MG63 (cell line): ENCODE data around the gene SRSF3. TPM values are rescaled to one million over a fixed set of nuclear protein-coding genes. Genes with fewer than 3 reads are reported as not detected.
"Not testable (repeated sequence)": the region's sequence is repeated elsewhere in the genome, so short reads cannot be mapped to it uniquely, and the experiment has no call there.

Experiments
- DNase-seq: peaks from one replicate; pipeline ENCODE4 v3.0.0-alpha.2; 2020
- H3K27me3 ChIP-seq: fragments of 250-450 bp; sonication (Bioruptor Pico); 2 replicates; pipeline ENCODE4 v1.5.1; 2020; ENCODE audit warnings: mild to moderate bottlenecking, moderate library complexity
- H3K36me3 ChIP-seq: fragments of 250-450 bp; sonication (Bioruptor Pico); 2 replicates; pipeline ENCODE4 v1.5.1; 2020; ENCODE audit warnings: mild to moderate bottlenecking, moderate library complexity
- H3K4me3 ChIP-seq: fragments of 250-450 bp; sonication (Bioruptor Pico); 2 replicates; pipeline ENCODE4 v1.5.1; 2020; ENCODE audit warnings: mild to moderate bottlenecking, moderate library complexity
- H3K9me3 ChIP-seq: fragments of 250-450 bp; sonication (Bioruptor Pico); 2 replicates; pipeline ENCODE4 v1.5.1; 2020; ENCODE audit warnings: mild to moderate bottlenecking, moderate library complexity
- total RNA-seq: library from RNA; depleted of rRNA; stranded (reverse); fragments of >200 nt; shearing (Covaris generic); gene quantifications from 2 replicates; pipeline ENCODE4 v1.2.3, GENCODE V29; 2014; ENCODE audit warnings: low replicate concordance

SRSF3 gene
- total RNA-seq, 1 experiment from 2014 or later: 271 TPM

DNA sequence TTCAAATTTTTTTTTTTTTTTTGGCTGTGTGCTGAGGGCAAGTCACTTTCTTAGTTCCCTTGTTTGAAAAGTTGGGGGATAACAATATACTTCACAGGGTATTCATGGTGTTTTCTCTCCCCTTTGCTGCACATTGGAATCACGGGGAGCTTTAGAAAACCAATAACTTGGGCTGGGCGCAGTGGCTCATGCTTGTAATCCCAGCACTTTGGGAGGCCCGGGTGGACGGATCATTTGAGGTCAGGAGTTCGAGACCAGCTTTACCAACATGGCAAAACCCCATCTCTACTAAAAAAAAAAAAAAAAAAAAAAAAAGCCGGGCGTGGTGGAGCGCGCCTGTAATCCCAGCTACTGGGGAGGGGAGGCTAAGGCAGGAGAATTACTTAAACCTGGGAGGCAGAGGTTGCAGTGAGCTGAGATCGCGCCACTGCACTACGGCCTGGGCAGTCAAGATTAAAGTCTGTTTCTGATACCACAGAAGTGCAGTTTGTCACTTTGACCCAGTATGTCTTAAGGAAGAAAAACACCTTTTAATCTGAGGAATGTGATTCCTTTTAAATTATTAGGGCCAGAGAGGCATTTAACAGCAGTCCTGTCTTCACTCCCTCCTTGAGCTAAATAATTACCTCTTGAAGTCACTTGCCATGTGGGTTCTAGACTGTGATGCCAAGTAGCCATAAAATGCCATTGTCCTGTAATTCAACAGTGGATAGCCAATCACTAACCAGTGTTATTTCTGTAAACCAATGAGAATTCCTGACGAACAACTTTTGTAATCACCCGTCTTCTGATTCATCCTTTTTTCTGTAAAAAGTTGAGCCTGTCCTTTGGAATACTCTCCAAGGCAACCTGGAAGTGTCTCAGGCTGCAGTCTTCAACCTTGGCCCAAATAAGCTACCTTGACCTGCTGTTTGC lies 16.1 kb downstream of the SRSF3 start:
- Histone ChIP-seq H3K36me3 (peaks cover 66% of the 10 kb centered on the region), H3K4me3 (no peak overlapping the region), H3K9me3 (no peaks in the 10 kb centered on the region), H3K27me3 (no peaks in the 10 kb centered on the region)
- no peak for DNase-seq

- H3K9me3 ChIP-seq: no peaks in the 10 kb centered on the region
- DNase-seq: no peak
- H3K4me3 ChIP-seq: no peak overlapping the region
- H3K27me3 ChIP-seq: no peaks in the 10 kb centered on the region
- peaks cover 60% of the 10 kb centered on the region for H3K36me3 ChIP-seq
Measured at GRCh38 chr6:36610956-36611336, 16.8 kb downstream of the SRSF3 start.

GRCh38 chr6:36611679-36612078 lies 17.5 kb downstream of the SRSF3 start:
- H3K4me3 ChIP-seq, DNase-seq, H3K27me3 ChIP-seq, H3K9me3 ChIP-seq: not testable (repeated sequence)
- H3K36me3 ChIP-seq: peaks cover 55% of the 10 kb centered on the region

DNA sequence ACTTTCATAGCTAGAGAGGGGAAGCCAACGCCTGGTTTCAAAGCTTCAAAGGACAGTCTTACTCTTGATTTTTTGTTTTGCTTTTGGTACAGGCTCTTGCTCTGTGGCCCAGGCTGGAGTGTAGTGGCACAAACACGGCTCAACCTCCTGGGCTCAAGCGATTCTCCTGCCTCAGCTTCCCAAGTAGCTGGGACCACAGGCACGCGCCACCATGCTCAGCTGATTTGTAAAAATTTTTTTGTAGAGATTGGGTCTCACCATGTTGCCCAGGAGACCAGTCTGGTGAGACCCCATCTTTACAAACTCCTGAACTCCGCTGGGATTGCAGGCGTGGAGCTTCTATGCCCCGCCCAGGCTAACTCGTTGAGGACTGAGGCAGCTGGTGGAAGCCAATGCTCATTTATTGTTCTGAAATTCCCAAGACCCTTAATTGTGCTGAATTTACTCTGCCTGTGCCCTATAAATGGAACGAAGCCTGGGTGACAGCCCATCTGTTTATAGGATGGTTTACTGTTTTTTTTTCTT lies 18.0 kb downstream of the SRSF3 start:
- no peaks in the 10 kb centered on the region for H3K9me3 ChIP-seq
- no peak for DNase-seq
- H3K27me3 ChIP-seq: no peaks in the 10 kb centered on the region
- peaks cover 51% of the 10 kb centered on the region for H3K36me3 ChIP-seq
- H3K4me3 ChIP-seq: no peak overlapping the region

DNA sequence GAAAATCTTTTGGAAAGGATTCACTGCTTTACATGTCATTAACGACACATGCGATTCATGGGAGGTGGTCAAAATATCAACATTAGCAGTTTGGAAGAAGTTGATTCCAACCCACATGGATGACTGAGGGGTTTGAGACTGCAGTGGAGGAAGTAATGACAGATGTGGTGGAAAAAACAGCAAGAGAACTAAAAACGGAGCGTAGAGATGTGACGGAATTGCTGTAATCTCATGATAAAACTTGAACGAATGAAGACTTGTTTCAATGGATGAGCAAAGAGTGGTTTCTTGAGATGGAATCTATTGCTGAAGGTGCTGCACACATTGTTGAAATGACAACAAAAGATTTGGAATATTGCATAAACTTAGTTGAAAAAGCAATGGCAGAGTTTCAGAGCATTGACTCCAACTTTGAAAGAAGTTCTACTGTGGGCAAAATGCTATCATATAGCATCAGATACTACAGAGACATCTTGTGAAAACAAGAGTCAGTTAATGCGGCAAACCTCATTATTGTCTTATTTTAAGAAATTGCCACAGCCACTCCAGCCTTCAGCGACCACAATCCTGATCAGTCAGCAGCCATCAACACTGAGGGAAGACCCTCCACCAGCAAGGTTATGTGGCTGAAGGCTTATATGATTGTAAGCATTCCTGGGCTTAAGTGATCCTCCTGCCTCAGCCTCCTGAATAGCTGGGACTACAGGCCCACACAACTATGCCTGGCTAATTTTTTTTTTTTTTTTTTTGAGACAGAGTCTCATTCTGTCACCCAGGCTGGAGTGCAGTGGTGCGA lies 19.2 kb downstream of the SRSF3 start:
- H3K36me3 ChIP-seq: peaks cover 41% of the 10 kb centered on the region

GRCh38 chr6:36615018-36615761 lies 21.0 kb downstream of the SRSF3 start:
- DNase-seq: peak; percentile 47
- no peaks in the 10 kb centered on the region for H3K9me3 ChIP-seq
- no peaks in the 10 kb centered on the region for H3K27me3 ChIP-seq
- H3K36me3 ChIP-seq: peaks cover 25% of the 10 kb centered on the region
- H3K4me3 ChIP-seq: no peak overlapping the region

More for the DNA sequence above, 19.2 kb downstream of the SRSF3 start:
- Histone ChIP-seq H3K4me3 (no peak overlapping the region), H3K9me3 (no peaks in the 10 kb centered on the region), H3K27me3 (no peaks in the 10 kb centered on the region)
- DNase-seq: no peak

GRCh38 chr6:36616893-36617521 lies 22.8 kb downstream of the SRSF3 start:
- DNase-seq: peak; percentile 93
- Histone ChIP-seq H3K9me3 (no peaks in the 10 kb centered on the region), H3K36me3 (peaks cover 7% of the 10 kb centered on the region), H3K27me3 (no peaks in the 10 kb centered on the region), H3K4me3 (no peak overlapping the region)

DNA sequence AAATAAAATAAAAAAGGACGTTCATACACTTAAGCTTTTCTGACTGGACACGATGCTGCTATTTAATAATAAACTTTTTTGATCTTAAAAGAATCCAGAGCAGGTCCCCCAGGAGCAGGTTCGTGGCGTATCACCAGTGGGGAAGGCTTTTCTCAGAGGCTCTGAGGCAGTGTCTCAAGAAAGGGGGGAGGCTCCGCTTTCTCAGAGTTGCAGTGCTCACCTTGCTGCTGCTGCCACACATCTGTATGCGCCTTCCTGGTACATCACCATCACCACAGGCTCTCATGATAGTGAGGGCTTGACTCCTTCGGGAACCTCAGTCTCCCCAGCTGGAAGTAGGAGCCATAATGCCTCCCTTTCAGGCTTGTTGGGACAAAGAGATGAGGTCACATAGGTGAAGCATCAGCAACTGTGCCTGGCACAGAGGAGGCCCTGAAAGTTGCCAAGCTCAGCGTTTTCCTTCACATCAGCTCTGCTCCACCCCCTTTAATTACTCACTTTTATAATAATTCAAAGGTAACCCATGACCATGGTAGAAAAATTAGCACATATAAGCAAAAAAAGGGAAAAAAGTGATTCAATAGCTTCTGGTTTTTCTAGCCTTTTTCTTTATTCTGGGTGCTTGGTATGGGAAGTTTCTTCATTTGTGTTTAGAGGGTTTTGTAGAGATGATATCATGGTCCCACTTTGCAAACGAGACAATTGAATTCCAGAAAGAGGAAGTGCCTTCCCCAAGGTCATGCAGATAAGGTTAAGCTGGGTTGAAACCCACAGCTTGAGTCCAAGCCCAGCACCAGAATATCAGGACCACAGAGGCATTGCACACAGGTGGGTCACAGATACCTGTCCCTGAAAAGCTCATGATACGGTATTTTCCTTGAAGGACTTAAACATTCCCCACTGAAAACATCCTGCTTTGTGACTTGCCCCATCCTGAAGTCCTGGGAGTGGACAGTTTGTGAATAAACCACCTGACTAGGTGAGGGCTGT lies 24.5 kb downstream of the SRSF3 start:
- Histone ChIP-seq H3K27me3 (no peaks in the 10 kb centered on the region), H3K9me3 (no peaks in the 10 kb centered on the region), H3K36me3 (no peaks in the 10 kb centered on the region; the same call in 1 of the 2 replicates), H3K4me3 (no peak overlapping the region)
- no peak for DNase-seq

GRCh38 chr6:36621371-36621855 lies 27.3 kb downstream of the SRSF3 start:
- no peak overlapping the region for H3K4me3 ChIP-seq
- DNase-seq: no peak

DNA sequence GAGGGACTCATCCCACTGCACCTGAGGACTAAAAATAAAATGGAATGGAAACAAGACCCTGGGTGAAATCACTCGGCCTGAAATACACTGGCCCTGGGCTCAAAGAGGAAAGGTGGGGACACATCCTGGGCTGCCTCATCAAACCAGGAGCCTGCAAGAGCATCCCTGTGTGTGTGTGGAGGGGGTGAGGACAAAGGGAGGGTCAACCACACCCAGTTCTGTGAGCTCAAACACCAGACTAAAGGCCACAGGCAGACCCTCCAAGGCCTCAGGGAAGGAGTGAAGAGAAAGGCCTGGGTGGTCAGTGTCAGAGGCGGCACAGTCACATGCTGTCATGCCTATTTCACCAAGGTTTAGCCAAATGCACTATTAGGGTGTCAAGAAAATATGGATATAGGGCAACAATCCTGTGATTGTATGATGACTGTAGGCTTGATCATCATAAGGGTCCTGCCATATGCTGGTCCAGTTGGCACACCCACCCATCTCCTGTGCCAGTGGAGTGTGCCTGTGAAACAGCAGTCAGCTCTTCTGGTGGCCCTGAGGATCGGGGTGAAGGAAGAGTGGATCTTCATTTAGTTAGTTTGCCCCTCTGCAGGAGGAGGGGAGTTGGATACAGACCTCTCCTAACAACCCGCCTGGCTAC lies 28.9 kb downstream of the SRSF3 start:
- Histone ChIP-seq H3K27me3 (no peaks in the 10 kb centered on the region), H3K9me3 (no peaks in the 10 kb centered on the region), H3K4me3 (no peak overlapping the region), H3K36me3 (no peaks in the 10 kb centered on the region)
- no peak for DNase-seq

More at GRCh38 chr6:36621371-36621855, 27.3 kb downstream of the SRSF3 start:
- Histone ChIP-seq H3K9me3 (no peaks in the 10 kb centered on the region), H3K36me3 (no peaks in the 10 kb centered on the region), H3K27me3 (no peaks in the 10 kb centered on the region)

DNA sequence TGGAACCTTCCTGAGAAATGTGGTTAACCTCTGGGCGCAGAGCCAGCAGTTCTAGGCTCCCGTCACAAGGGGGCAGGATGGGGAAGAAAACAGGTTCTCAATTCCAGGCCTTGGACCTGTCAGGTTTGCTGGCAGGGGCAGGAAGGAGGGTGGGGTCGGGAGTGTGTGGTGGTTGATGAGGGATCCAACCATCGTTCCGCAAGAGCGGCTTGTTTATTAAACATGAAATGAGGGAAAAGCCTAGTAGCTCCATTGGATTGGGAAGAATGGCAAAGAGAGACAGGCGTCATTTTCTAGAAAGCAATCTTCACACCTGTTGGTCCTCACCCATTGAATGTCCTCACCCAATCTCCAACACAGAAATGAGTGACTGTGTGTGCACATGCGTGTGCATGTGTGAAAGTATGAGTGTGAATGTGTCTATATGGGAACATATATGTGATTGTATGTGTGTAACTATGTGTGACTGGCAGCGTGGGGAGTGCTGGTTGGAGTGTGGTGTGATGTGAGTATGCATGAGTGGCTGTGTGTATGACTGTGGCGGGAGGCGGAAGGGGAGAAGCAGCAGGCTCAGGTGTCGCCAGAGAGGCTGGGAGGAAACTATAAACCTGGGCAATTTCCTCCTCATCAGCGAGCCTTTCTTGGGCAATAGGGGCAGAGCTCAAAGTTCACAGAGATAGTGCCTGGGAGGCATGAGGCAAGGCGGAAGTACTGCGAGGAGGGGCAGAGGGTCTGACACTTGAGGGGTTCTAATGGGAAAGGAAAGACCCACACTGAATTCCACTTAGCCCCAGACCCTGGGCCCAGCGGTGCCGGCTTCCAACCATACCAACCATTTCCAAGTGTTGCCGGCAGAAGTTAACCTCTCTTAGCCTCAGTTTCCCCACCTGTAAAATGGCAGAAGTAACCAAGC lies 29.6 kb downstream of the SRSF3 start:
- peak; percentile 82 for DNase-seq
- Histone ChIP-seq H3K36me3 (no peaks in the 10 kb centered on the region), H3K4me3 (no peak overlapping the region), H3K9me3 (no peaks in the 10 kb centered on the region), H3K27me3 (no peaks in the 10 kb centered on the region)

DNA sequence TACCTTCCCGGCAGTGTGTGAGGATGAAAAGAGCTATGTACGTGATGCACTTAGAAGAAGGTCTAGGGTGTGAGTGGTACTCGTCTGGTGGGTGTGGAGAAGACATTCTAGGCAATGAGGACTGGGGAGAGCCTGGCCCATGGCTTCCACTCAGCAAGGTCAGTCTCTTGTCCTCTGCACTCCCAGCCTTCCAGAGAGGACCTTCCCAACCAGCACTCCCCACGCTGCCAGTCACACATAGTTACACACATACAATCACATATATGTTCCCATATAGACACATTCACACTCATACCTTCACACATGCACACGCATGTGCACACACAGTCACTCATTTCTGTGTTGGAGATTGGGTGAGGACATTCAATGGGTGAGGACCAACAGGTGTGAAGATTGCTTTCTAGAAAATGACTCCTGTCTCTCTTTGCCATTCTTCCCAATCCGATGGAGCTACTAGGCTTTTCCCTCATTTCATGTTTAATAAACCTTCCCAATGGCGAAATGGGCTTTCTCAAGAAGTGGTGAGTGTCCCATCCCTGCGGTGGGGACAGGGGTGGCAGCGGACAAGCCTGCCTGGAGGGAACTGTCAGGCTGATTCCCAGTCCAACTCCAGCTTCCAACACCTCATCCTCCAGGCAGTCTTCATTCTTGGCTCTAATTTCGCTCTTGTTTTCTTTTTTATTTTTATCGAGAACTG lies 30.4 kb downstream of the SRSF3 start:
- Histone ChIP-seq H3K4me3 (no peak overlapping the region), H3K36me3 (no peaks in the 10 kb centered on the region)
- DNase-seq: no peak

GRCh38 chr6:36625158-36625919 lies 31.2 kb downstream of the SRSF3 start:
- H3K36me3 ChIP-seq: no peaks in the 10 kb centered on the region
- no peak overlapping the region for H3K4me3 ChIP-seq
- H3K9me3 ChIP-seq: no peaks in the 10 kb centered on the region
- no peaks in the 10 kb centered on the region for H3K27me3 ChIP-seq
- peak; percentile 78 for DNase-seq

More for the DNA sequence above, 30.4 kb downstream of the SRSF3 start:
- H3K9me3 ChIP-seq: no peaks in the 10 kb centered on the region
- no peaks in the 10 kb centered on the region for H3K27me3 ChIP-seq
